HG02885 (cell line): ENCODE data around the gene MFN1.

Experiments used
- ATAC-seq: cut with Tn5 transposase; IDR thresholded peaks from one replicate; pipeline ENCODE4 v1.9.1; 2021; ENCODE audit warnings: mild to moderate bottlenecking; ENCODE audit not compliant: unreplicated experiment, poor library complexity

Gene MFN1

GRCh38 chr3:179425075-179425474 is 77.6 kb downstream of the MFN1 start:
- ATAC-seq, result no peak

- no peak for ATAC-seq
Observed at GRCh38 chr3:179428876-179429548, 81.5 kb downstream of the MFN1 start.

GRCh38 chr3:179430277-179430870 is 82.9 kb downstream of the MFN1 start:
- ATAC-seq, result no peak

- ATAC-seq, result peak; percentile 74
Observed at GRCh38 chr3:179432021-179432420, 84.5 kb downstream of the MFN1 start.

GRCh38 chr3:179432451-179432850 is 84.9 kb downstream of the MFN1 start:
- no peak for ATAC-seq

GRCh38 chr3:179436517-179436916 is 89.0 kb downstream of the MFN1 start:
- ATAC-seq, result no peak

GRCh38 chr3:179438841-179439240 is 91.3 kb downstream of the MFN1 start:
- peak; percentile 92 for ATAC-seq
